Measurements from ENCODE around the gene ANKRD44. TPM values are rescaled to one million over a fixed set of nuclear protein-coding genes. Genes with fewer than 3 reads are reported as not detected.

The ANKRD44 gene
- total RNA-seq, 1 experiment from 2014 or later: 16.2 TPM

GRCh38 chr2:196987649-196988364, 322.8 kb downstream of the ANKRD44 start:
- DNase-seq (ENCODE audit: low spot score): peak; percentile 98

GRCh38 chr2:196987298-196987648, 323.3 kb downstream of the ANKRD44 start:
- no peak for DNase-seq (ENCODE audit: low spot score)

GRCh38 chr2:196985511-196986183, 324.9 kb downstream of the ANKRD44 start:
- DNase-seq (ENCODE audit: low spot score): no peak

GRCh38 chr2:196984903-196985302, 325.7 kb downstream of the ANKRD44 start:
- DNase-seq (ENCODE audit: low spot score): no peak

- DNase-seq (ENCODE audit: low spot score): no peak
Observed at GRCh38 chr2:196983934-196984333, 326.6 kb downstream of the ANKRD44 start.

GRCh38 chr2:196980473-196980872, 330.1 kb downstream of the ANKRD44 start:
- DNase-seq (ENCODE audit: low spot score): no peak

DNA sequence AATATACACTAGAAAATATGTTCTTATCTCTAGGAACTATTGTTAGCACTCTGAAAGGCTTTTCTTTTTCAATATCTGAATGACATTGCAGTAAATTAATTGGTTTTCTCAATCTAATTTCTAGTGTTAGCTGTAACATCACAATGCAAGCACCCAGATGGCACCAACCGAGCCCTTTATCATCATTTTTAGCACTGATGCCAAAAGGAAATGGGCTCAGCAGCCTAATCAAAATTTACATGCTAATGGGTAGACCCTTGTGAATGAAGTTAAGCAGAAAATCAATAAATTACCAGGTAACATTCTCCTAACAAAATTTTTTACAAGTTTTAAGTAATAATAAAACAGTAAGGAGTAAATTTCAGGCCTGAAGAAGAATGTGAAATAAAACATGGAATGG, 330.6 kb downstream of the ANKRD44 start:
- DNase-seq (ENCODE audit: low spot score): no peak

GRCh38 chr2:196977507-196977906, 333.1 kb downstream of the ANKRD44 start:
- no peak for DNase-seq (ENCODE audit: low spot score)

GRCh38 chr2:196974970-196975369, 335.6 kb downstream of the ANKRD44 start:
- no peak for DNase-seq (ENCODE audit: low spot score)

GRCh38 chr2:196971574-196972279, 338.9 kb downstream of the ANKRD44 start:
- no peak for DNase-seq (ENCODE audit: low spot score)

DNA sequence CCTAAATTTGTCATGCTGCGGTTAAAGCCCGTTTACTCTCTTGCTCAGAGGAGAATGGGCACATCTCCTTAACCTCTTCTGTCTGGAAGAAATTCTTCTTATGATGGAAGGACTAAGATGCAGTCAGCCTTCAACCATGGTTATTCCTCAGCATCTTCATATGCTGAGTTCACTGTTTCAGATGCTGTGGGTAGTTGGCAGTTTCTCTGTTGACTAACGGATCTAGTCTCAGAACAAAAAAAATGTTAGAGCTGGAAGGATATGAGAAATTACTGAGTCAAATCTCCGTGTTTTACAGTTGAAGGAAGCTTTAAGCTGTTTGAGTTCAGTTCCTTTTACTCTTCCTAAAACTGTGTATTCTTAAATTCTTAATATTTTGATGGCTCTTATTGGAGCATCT, 340.5 kb downstream of the ANKRD44 start:
- no peak for DNase-seq (ENCODE audit: low spot score)

GRCh38 chr2:196968516-196968915, 342.1 kb downstream of the ANKRD44 start:
- no peak for DNase-seq (ENCODE audit: low spot score)

DNA sequence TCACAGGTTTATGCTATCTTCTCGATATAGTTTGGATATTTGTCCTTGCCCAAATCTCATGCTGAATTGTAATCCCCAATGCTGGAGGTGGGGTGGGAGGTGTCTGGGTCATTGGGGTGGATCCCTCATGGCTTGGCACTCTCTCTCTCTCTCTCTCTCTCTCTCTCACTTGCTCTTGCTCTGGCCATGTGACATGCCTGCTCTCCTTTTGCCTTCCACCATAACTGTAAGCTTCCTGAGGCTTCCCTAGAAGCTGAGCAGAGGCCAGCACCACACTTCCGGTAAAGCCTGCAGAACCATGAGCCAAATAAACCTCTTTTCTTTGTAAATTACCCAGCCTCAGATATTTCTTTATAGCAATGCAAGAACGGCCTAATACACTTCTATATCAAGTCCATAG, 342.8 kb downstream of the ANKRD44 start:
- no peak for DNase-seq (ENCODE audit: low spot score)

DNA sequence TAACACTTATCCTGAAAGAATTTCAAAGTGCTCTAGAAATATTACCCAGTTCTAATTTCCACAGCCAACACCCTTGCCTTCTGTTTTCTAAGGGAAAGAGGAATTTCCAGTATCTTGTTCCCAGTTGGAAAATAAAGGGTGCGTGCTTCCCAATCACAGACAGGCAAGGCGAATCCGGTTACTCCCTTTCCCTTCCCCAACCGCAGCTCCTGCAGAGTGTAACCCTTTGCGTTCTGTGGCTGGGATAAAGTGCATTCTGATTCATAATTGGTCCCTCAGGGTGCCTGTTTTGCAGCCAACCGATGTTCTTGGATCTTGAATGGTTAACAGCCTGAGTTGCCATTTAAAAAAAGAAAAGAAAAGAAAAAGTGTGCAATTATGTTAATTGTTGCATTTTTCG, 343.5 kb downstream of the ANKRD44 start:
- DNase-seq (ENCODE audit: low spot score): peak; percentile 72

DNA sequence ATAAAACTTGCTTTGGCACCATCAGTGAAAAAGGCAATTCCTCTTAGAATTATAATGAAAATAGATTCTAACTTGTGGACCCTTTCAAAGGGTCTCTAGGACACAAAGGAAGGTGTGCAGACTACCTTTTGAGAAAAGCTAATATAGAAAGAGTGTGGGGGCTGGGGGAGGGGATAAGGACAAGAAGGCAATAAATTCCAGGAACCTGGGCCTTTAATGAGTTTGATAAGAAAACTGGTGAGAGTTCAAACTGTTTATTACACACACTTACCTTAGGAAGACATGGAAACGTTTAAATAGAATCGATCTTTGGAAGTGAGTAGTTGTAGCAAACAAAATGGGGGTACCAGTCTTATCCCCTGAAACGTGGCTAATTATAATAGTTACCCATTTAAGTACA, 344.5 kb downstream of the ANKRD44 start:
- no peak for DNase-seq (ENCODE audit: low spot score)

- no peak for DNase-seq (ENCODE audit: low spot score)
Observed at GRCh38 chr2:196965651-196966050, 344.9 kb downstream of the ANKRD44 start.

DNA sequence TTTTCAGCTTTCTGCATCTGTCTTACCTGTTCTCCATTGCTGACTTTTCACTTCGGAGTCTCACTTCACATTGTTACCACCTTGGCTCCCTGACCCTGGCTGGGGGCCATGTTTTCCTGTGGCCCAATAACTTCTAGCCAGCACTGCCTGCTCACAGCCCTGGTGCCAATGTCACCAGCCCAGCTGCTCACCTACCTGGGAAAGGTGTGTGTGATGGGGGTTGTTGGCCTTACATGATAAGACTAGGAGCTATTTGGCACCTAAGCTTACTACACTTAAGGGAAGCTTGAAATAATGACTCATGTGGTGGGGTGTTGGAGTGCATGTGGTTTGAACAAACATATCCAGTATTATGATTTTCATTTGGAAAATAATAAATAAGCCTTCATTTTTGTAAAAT, 346.6 kb downstream of the ANKRD44 start:
- DNase-seq (ENCODE audit: low spot score): no peak

DNA sequence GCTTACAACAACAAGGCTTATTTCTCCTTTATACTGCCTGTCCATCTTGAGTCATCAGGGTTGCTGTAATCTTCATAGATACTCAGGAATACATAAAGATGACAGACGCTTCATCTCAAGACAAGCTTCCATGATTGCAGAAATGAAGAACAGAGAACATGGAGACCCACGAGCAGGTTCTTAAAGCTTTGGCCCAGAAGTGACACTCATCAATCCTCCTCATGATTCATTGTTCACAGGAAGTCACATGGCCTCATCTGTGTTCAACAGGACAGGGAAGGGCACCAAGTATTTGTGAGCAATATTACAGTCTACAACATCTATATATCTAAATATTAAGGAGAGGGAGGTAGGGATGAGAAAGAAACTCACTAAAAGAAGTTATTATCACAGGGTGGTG, 347.5 kb downstream of the ANKRD44 start:
- no peak for DNase-seq (ENCODE audit: low spot score)

DNA sequence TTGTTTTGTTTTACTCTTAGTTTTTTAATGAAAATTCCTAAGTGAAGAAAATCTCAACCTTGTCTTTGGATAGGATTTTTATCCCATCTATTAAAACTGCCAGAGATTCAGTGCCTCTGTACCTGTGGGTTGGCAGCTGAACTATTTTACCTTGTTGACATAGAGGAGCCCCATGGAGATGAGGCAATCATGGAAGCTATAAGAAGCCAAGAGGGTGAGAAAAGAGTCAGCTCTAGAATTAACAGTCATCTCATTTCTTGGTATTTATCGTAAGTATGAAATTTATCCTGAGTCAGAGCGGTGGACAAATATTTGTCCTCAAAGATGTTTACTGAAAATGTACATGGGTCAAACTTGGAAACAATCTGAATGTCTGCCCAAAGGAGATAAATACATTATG, 348.3 kb downstream of the ANKRD44 start:
- no peak for DNase-seq (ENCODE audit: low spot score)

DNA sequence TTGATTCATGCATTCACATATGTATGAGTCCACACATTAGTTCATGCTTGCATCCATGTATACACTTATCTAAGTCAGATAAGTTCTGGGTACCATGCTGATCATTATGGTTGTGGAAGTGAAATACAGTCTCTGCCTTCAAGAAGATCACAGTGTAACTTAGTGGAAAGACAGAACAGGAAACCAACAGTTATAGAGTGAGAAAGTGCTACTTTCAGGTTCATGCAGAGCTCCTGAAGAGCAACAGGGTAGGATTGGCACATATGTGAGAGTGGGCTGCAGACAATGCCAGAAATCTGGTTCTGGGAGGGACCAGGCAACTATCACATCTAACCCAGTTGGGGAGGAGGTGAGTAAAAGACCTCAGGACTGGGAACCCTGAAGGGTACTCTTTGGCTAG, 348.7 kb downstream of the ANKRD44 start:
- DNase-seq (ENCODE audit: low spot score): no peak

- DNase-seq (ENCODE audit: low spot score): no peak
Observed at GRCh38 chr2:196959734-196960338, 350.7 kb downstream of the ANKRD44 start.

- DNase-seq (ENCODE audit: low spot score): no peak
Observed at GRCh38 chr2:196959281-196959680, 351.3 kb downstream of the ANKRD44 start.
